ENCODE data around the gene GSTM3. TPM values are rescaled to one million over a fixed set of nuclear protein-coding genes. Genes with fewer than 3 reads are reported as not detected.

Gene GSTM3
- total and polyA plus RNA-seq, 2 experiments from 2014 or later, result 30.0 to 75.2 TPM

DNA sequence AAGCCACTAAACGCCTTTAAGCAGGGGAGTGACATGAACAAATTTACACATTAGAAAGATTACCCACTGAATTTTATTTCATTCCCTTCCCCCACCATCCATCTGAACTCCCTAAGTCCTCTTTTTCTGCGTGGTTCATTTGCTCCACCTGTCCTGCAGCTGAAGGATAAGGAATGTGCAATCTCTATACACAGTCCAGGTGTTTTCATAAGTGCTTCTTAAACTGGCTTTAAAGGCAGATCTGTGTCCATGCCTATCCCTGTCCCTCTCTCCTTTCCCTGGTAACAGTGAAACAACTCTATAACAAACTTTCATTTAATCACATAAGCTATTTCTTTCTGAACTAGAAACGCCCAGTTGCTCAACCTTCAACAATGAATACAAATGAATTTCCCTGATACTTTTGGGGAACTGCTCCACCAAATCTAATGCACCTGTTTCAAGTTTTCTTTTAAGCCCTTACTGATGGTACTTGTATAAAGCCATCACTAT is 8.4 kb downstream of the GSTM3 start:
- Histone ChIP-seq H3F3A (ENCODE audit: insufficient read depth) (no peaks in the 10 kb centered on the region), H3K4me3 (no peak overlapping the region), H4K20me1 (ENCODE audit: insufficient read depth) (no peaks in the 10 kb centered on the region), H2AFZ (no peak overlapping the region), H3K9me3 (ENCODE audit: low read depth) (no peaks in the 10 kb centered on the region), H3K36me3 (ENCODE audit: low read depth) (no peaks in the 10 kb centered on the region), H3K79me2 (ENCODE audit: insufficient read depth) (no peaks in the 10 kb centered on the region), H3K9me2 (ENCODE audit: insufficient read depth) (no peaks in the 10 kb centered on the region), H3K4me2 (ENCODE audit: unreplicated experiment) (no peak overlapping the region), H3K27me3 (replicated peaks; ENCODE audit: insufficient read depth) (no peaks in the 10 kb centered on the region), H3K27ac (no peak overlapping the region), H3K9ac (no peak overlapping the region), H3K4me1 (ENCODE audit: insufficient read depth) (no peaks in the 10 kb centered on the region)
- no peak for TF ChIP-seq EZH2phosphoT487 (IDR thresholded peaks at IDR 0.05; ENCODE audit: insufficient read depth, low read depth)
- no peak for TF ChIP-seq EZH2 (IDR thresholded peaks at IDR 0.05; ENCODE audit: insufficient read depth, poor library complexity, severe bottlenecking)
- no peak for DNase-seq
- WGBS, 2 experiments (ENCODE audit: low coverage in 1 of 2, low lambda C conversion rate in 2 of 2, missing lambda C conversion rate in 2 of 2), result 46 to 55% methylated on average over 3 of the region's 3 CpGs
- in situ Hi-C loops (cut with MboI), result no loop called here

DNA sequence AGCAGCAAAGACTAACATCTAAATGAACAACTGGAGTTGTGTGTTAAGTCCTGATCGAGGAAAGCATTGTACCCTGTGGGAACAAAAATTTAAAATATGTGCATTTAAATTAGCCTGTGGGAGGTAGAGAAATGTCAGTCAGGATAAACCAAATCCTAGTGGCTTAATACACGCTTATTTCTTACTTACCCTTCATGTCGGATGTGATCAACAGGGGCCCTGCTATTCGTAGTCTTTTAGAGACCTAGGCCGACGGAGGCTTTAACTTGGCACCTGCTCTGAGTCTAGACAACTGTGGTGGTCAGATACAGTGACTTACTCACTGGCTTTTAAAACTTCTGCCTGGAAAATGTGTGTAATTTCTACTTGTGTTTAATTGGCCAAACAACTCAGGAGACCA is 10.2 kb downstream of the GSTM3 start:
- Histone ChIP-seq H3K9ac (no peak overlapping the region), H4K20me1 (ENCODE audit: insufficient read depth) (no peaks in the 10 kb centered on the region), H3K79me2 (ENCODE audit: insufficient read depth) (no peaks in the 10 kb centered on the region), H3K27me3 (replicated peaks; ENCODE audit: insufficient read depth) (no peaks in the 10 kb centered on the region), H3K9me3 (ENCODE audit: low read depth) (no peaks in the 10 kb centered on the region), H3K4me3 (no peak overlapping the region), H3K36me3 (ENCODE audit: low read depth) (no peaks in the 10 kb centered on the region), H3K4me1 (ENCODE audit: insufficient read depth) (no peaks in the 10 kb centered on the region), H3K27ac (no peak overlapping the region), H3K4me2 (ENCODE audit: unreplicated experiment) (no peak overlapping the region), H3F3A (ENCODE audit: insufficient read depth) (no peaks in the 10 kb centered on the region), H3K9me2 (ENCODE audit: insufficient read depth) (no peaks in the 10 kb centered on the region), H2AFZ (no peak overlapping the region)
- no peak for DNase-seq
- TF ChIP-seq EZH2phosphoT487 (IDR thresholded peaks at IDR 0.05; ENCODE audit: insufficient read depth, low read depth), result no peak
- in situ Hi-C loops (cut with MboI), result no loop called here
- 74 to 81% methylated on average over 6 of the region's 6 CpGs for WGBS, 2 experiments (ENCODE audit: low coverage in 1 of 2, low lambda C conversion rate in 2 of 2, missing lambda C conversion rate in 2 of 2)

DNA sequence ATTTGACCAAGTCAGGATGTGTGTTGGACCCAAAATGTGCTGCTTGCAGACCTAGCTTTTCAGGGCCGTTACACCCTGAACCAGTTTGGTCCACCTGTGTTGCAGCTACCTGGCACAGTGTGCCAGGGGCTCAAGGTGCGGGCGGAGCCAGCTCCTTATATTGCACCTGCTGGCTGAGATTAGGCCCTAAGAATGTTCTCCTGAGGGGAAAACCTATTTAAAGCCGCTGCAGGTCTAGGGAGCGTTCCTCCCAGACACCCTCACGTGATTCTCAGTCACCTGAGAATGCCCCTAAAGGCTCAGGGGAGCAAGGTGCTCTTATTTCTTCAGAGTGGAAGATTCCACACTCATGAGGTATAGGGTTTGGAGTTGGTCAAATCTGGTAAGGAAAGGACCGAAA is 12.0 kb downstream of the GSTM3 start:
- no peaks in the 10 kb centered on the region for H3K36me3 ChIP-seq (ENCODE audit: low read depth)
- no peaks in the 10 kb centered on the region for H3K4me1 ChIP-seq (ENCODE audit: insufficient read depth)
- no peak overlapping the region for H3K4me2 ChIP-seq (ENCODE audit: unreplicated experiment)
- no peaks in the 10 kb centered on the region for H3K9me3 ChIP-seq (ENCODE audit: low read depth)
- no peak overlapping the region for H3K4me3 ChIP-seq
- H3K27ac ChIP-seq, result no peak overlapping the region
- no peak for DNase-seq
- TF ChIP-seq EZH2 (IDR thresholded peaks at IDR 0.05; ENCODE audit: insufficient read depth, poor library complexity, severe bottlenecking) (no peak), EZH2phosphoT487 (IDR thresholded peaks at IDR 0.05; ENCODE audit: insufficient read depth, low read depth) (no peak)
- no peaks in the 10 kb centered on the region for H3K27me3 ChIP-seq (replicated peaks; ENCODE audit: insufficient read depth)
- no peaks in the 10 kb centered on the region for H3K79me2 ChIP-seq (ENCODE audit: insufficient read depth)
- in situ Hi-C loops (cut with MboI), result loop anchor here (10.0 kb wide), 1 partner anchor 184 kb away; the partner anchor contains the start of gene GNAI3
- no peaks in the 10 kb centered on the region for H4K20me1 ChIP-seq (ENCODE audit: insufficient read depth)
- no peaks in the 10 kb centered on the region for H3K9me2 ChIP-seq (ENCODE audit: insufficient read depth)
- H3K9ac ChIP-seq, result no peak overlapping the region
- H2AFZ ChIP-seq, result no peak overlapping the region
- no peaks in the 10 kb centered on the region for H3F3A ChIP-seq (ENCODE audit: insufficient read depth)
- 64 to 76% methylated on average over 7 of the region's 7 CpGs for WGBS, 2 experiments (ENCODE audit: low coverage in 1 of 2, low lambda C conversion rate in 2 of 2, missing lambda C conversion rate in 2 of 2)

DNA sequence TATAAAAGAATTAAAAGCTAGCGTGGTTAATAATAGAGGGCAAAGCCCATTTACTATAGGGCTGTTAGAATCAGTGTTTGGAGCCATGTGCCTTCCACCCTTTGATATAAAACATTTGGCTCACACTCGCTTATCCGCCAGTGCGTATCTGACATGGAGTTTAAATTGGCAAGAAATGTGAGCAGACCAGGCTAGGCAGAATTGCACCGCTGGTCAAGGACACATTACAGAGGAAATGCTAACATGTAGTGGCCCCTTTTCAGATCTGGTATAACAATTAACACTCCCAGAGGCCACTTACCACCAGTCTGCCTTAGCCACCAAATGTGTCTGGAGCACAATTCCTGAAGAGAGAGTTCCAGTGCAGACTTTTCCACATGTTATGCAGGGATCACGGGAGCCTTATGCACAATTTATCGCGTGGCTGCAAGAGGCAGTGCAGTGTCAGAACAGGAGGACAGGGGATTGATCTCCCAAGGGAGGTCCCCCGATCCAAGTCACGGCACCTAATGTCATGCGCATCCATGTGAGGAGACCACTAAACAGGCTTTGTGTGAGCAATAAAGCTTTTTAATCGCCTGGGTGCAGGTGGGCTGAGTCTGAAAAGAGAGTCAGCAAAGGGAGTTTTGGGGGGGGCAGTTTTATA is 14.0 kb downstream of the GSTM3 start:
- no peaks in the 10 kb centered on the region for H3K79me2 ChIP-seq (ENCODE audit: insufficient read depth)
- H2AFZ ChIP-seq, result no peak overlapping the region
- H3K36me3 ChIP-seq (ENCODE audit: low read depth), result no peaks in the 10 kb centered on the region
- no peaks in the 10 kb centered on the region for H3F3A ChIP-seq (ENCODE audit: insufficient read depth)
- no peak overlapping the region for H3K4me3 ChIP-seq
- no peaks in the 10 kb centered on the region for H4K20me1 ChIP-seq (ENCODE audit: insufficient read depth)
- H3K27ac ChIP-seq, result no peak overlapping the region
- peaks cover 7% of the 10 kb centered on the region; the same call in 1 of the 2 replicates for H3K4me1 ChIP-seq (ENCODE audit: insufficient read depth)
- WGBS, 2 experiments (ENCODE audit: low coverage in 1 of 2, low lambda C conversion rate in 2 of 2, missing lambda C conversion rate in 2 of 2), result 86 to 87% methylated on average over 12 of the region's 12 CpGs
- DNase-seq, result no peak
- no peaks in the 10 kb centered on the region for H3K27me3 ChIP-seq (replicated peaks; ENCODE audit: insufficient read depth)
- TF ChIP-seq EZH2 (IDR thresholded peaks at IDR 0.05; ENCODE audit: insufficient read depth, poor library complexity, severe bottlenecking) (no peak), EZH2phosphoT487 (IDR thresholded peaks at IDR 0.05; ENCODE audit: insufficient read depth, low read depth) (no peak)
- no peak overlapping the region for H3K4me2 ChIP-seq (ENCODE audit: unreplicated experiment)
- no peaks in the 10 kb centered on the region for H3K9me3 ChIP-seq (ENCODE audit: low read depth)
- in situ Hi-C loops (cut with MboI), result loop anchor here (10.0 kb wide), 1 partner anchor 182 kb away; the partner anchor contains the start of gene GNAI3
- no peaks in the 10 kb centered on the region for H3K9me2 ChIP-seq (ENCODE audit: insufficient read depth)
- H3K9ac ChIP-seq, result no peak overlapping the region
